Adipocyte (in vitro differentiated cells): ENCODE results near the gene DENND2D.
A peak's percentile ranks its signal among the peaks of the same experiment; 100 is the strongest.

Source experiments
- DNase-seq: peaks from one replicate; pipeline ENCODE4 v3.0.0-alpha.2; 2015; ENCODE audit warnings: low read depth
- H3K27me3 ChIP-seq: replicated peaks from 2 replicates; pipeline ENCODE4 v1.7.0; 2013; ENCODE audit warnings: mild to moderate bottlenecking, low read length, moderate library complexity; ENCODE audit not compliant: control insufficient read depth, insufficient read depth
- H3K36me3 ChIP-seq: 2 replicates; pipeline ENCODE4 v1.7.0; 2013; ENCODE audit warnings: low read length, mild to moderate bottlenecking, moderate library complexity; ENCODE audit not compliant: control insufficient read depth, insufficient read depth, severe bottlenecking
- H3K4me1 ChIP-seq: 2 replicates; pipeline ENCODE4 v1.7.0; 2013; ENCODE audit warnings: mild to moderate bottlenecking, low read length, moderate library complexity; ENCODE audit not compliant: control insufficient read depth, insufficient read depth
- H3K4me3 ChIP-seq: 2 replicates; pipeline ENCODE4 v1.7.0; 2013; ENCODE audit warnings: mild to moderate bottlenecking, low read length, moderate library complexity
- H3K9ac ChIP-seq: 2 replicates; pipeline ENCODE4 v1.7.0; 2013; ENCODE audit warnings: mild to moderate bottlenecking, low read length, moderate library complexity
- H3K9me3 ChIP-seq: 2 replicates; pipeline ENCODE4 v1.7.0; 2013; ENCODE audit warnings: mild to moderate bottlenecking, low read length, moderate library complexity; ENCODE audit not compliant: control insufficient read depth

Gene DENND2D

GRCh38 chr1:111200802-111201161 lies 336 bp upstream of the DENND2D start:
- Histone ChIP-seq H3K27me3 (no peaks in the 10 kb centered on the region), H3K4me3 (no peak overlapping the region), H3K4me1 (peaks cover 30% of the 10 kb centered on the region), H3K36me3 (no peaks in the 10 kb centered on the region), H3K9ac (no peak overlapping the region), H3K9me3 (no peaks in the 10 kb centered on the region)
- DNase-seq, result no peak

DNA sequence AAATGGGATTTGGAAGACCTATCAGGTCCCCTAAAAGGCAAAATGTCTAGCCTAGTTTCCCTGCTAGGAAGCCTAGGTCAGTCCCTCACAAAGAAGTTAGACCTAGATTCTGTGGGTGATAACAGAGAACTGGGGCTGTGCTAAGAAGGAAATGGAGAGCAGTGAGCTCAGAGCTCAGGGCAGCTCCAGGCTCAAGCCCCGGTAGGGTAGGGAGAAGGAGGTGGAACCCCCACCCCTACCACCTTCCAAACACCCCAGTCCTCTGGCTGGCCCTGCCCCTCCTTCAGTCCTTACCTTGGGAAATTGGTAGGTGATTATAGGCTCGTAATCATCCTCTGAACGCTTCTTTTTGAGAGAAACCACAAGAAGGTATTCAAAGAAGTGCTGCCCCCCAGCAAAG lies 1.1 kb downstream of the DENND2D start:
- no peaks in the 10 kb centered on the region for H3K36me3 ChIP-seq
- peaks cover 28% of the 10 kb centered on the region for H3K4me1 ChIP-seq
- DNase-seq, result no peak
- H3K9ac ChIP-seq, result no peak overlapping the region
- H3K4me3 ChIP-seq, result no peak overlapping the region
- H3K9me3 ChIP-seq, result no peaks in the 10 kb centered on the region
- H3K27me3 ChIP-seq, result no peaks in the 10 kb centered on the region

GRCh38 chr1:111198836-111199235 lies 1.6 kb downstream of the DENND2D start:
- Histone ChIP-seq H3K36me3 (no peaks in the 10 kb centered on the region), H3K9ac (no peak overlapping the region), H3K27me3 (no peaks in the 10 kb centered on the region), H3K4me1 (peaks cover 33% of the 10 kb centered on the region), H3K4me3 (no peak overlapping the region), H3K9me3 (no peaks in the 10 kb centered on the region)
- DNase-seq, result no peak

DNA sequence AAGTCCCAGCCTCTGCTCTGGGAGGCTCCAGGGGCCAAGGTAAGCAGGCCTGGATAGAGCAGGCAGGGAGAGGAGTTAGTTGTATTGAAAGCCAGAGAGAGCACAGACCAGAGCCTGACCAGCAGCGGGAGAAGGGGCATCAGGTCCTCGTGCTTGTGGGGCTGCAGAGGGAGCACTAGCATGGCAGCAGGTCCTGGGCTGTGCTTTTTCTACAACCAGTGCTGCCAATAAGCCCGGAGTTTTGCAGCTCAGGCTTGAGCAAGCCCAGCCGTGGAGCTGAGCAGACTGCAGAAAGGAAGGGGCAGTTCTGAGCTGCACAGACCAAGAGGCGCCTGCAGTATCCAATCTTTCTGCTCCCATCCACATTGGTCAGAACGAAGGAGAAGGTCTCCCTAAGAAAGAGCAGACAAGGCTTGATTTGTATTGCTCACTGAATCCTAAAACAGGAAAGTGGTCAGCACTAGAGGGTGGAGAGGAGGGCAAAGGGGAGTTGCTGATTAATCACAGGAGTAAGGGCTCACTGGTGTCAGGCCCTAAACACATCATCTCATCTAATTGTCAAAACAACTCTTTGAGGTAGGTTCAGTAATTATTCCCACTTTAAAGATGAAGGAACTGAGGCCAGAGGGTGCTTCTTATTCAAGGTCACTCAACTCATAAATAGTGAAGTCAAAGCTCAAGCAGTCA lies 2.7 kb downstream of the DENND2D start:
- no peaks in the 10 kb centered on the region for H3K9me3 ChIP-seq
- no peaks in the 10 kb centered on the region for H3K36me3 ChIP-seq
- no peak for DNase-seq
- no peak overlapping the region for H3K9ac ChIP-seq
- H3K4me3 ChIP-seq, result no peak overlapping the region
- peaks cover 44% of the 10 kb centered on the region for H3K4me1 ChIP-seq
- H3K27me3 ChIP-seq, result no peaks in the 10 kb centered on the region

GRCh38 chr1:111196213-111196612 lies 4.2 kb downstream of the DENND2D start:
- Histone ChIP-seq H3K9ac (no peak overlapping the region), H3K9me3 (no peaks in the 10 kb centered on the region), H3K36me3 (no peaks in the 10 kb centered on the region), H3K27me3 (no peaks in the 10 kb centered on the region), H3K4me1 (peaks cover 52% of the 10 kb centered on the region), H3K4me3 (no peak overlapping the region)
- no peak for DNase-seq

- no peaks in the 10 kb centered on the region for H3K27me3 ChIP-seq
- H3K4me1 ChIP-seq, result peaks cover 60% of the 10 kb centered on the region
- no peaks in the 10 kb centered on the region for H3K9me3 ChIP-seq
- H3K4me3 ChIP-seq, result no peak overlapping the region
- no peak overlapping the region for H3K9ac ChIP-seq
- no peaks in the 10 kb centered on the region for H3K36me3 ChIP-seq
- no peak for DNase-seq
Measured at GRCh38 chr1:111195002-111195684, 5.3 kb downstream of the DENND2D start.

DNA sequence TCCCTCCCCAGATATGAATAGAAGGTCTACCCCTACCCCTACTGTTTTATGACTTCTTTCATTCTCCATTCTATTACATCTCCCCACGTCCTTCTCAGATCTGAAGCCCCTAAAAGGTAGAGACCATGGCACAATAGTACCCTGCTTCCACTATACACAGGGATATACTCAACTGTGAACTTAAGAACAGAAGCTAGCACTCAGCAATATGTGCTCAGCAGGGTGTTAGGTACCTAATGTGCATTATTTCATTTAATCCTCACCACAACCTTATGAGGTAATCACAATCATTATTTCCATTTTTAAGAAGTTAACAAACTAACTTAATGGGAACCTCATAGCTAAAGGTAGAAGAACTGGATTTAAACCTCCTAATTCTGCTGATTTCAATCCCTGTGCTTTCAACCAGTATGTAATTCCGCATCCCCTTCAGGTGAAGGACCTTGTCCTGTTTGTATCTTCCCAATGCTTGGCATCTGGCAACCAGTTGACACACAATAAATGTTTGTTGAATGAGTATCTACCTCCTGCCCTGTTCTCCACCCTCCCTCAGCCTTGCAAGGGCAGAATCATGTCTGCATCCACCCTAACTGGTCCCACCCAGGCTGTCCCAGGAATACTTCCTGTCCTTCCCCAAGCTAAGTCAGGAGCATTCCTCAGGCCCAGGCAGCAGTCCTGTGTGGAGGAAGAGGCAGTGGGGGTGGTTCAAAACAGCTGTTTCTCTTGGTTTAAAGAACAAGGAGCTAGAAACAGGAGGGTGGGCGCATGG lies 6.5 kb downstream of the DENND2D start:
- DNase-seq, result no peak
- H3K4me3 ChIP-seq, result no peak overlapping the region
- H3K36me3 ChIP-seq, result peaks cover 4% of the 10 kb centered on the region
- no peaks in the 10 kb centered on the region for H3K9me3 ChIP-seq
- peaks cover 71% of the 10 kb centered on the region for H3K4me1 ChIP-seq
- H3K9ac ChIP-seq, result peak overlapping the region; percentile 84
- H3K27me3 ChIP-seq, result no peaks in the 10 kb centered on the region

DNA sequence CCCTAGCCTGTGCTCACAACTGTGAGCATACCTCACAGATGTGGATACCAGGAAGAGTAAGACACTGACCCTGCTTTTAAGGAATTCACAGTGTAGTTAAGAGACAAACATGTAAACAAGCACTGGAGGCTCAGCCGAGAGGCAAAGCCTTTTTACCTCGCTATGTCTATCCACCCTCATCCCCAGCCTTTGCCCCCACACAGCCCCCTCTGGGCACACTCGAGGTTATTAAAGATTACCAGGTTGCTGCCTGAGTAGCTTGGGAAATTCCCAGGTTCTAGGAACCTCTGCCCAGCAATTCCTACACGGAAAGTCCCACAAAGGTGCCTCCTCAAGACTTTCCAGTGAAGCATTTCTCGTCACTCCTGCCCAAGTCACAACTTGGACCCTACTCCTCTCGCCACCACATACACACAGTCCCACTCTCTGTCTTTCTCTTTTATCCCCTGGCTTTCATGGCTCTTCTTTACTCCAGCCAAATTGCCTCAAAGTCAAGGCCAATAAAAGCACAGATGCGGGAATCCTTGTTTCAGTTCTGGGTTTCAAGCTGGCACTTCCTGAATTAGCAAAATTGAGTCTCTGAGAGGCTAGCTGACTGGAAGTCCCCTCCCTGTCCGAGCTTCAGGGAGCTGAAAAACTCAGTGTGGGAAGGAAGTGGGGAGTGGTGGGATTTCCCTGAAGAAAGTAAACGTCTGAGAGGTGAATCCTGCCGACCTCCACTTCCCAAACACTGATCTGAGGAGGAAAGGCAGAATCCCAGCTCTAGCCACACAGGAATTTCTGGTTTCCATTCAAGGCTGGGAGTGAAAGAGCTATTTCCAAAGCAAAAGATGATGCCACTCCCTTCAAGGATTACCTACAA lies 7.6 kb downstream of the DENND2D start:
- peak overlapping the region; percentile 84 for H3K9ac ChIP-seq
- H3K4me1 ChIP-seq, result peaks cover 68% of the 10 kb centered on the region
- H3K9me3 ChIP-seq, result no peaks in the 10 kb centered on the region
- H3K4me3 ChIP-seq, result peak overlapping the region; percentile 45
- peaks cover 14% of the 10 kb centered on the region for H3K36me3 ChIP-seq
- peak; percentile 18 for DNase-seq
- no peaks in the 10 kb centered on the region for H3K27me3 ChIP-seq

- peak overlapping the region; percentile 84 for H3K9ac ChIP-seq
- peaks cover 22% of the 10 kb centered on the region for H3K36me3 ChIP-seq
- H3K4me3 ChIP-seq, result peak overlapping the region; percentile 45
- H3K4me1 ChIP-seq, result peaks cover 62% of the 10 kb centered on the region
- no peak for DNase-seq
- H3K27me3 ChIP-seq, result no peaks in the 10 kb centered on the region
- H3K9me3 ChIP-seq, result no peaks in the 10 kb centered on the region
Measured at GRCh38 chr1:111192074-111192473, 8.4 kb downstream of the DENND2D start.

DNA sequence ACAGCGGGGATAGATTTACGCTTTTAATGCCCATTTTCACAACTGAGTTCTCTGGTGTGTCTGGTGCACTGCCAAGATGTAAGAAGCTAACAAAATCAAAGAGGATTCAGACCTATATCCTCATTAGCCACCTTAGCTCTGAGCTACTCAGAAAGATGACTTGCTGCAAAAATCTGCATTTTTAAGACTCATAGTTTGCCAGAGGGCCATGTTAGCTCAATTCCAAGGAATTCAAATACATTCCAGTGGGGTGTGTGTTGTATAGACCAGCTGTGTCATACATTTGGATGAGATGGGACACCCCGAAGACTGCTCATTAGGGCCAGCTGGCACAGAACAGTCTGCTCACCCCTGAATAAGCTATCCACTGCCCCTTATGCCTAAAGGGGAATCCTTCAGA lies 8.9 kb downstream of the DENND2D start:
- peak overlapping the region; percentile 45 for H3K4me3 ChIP-seq
- H3K4me1 ChIP-seq, result peaks cover 62% of the 10 kb centered on the region
- H3K36me3 ChIP-seq, result peaks cover 28% of the 10 kb centered on the region
- H3K9me3 ChIP-seq, result no peaks in the 10 kb centered on the region
- DNase-seq, result peak; percentile 71
- H3K27me3 ChIP-seq, result no peaks in the 10 kb centered on the region
- peak overlapping the region; percentile 84 for H3K9ac ChIP-seq
